ENCODE measurements around the gene RTF1. TPM values are rescaled to one million over a fixed set of nuclear protein-coding genes. Genes with fewer than 3 reads are reported as not detected.

Gene RTF1
- polyA plus RNA-seq, 3 donors from 2014 or later, result 11.2 to 35.7 (median 23.4) TPM

DNA sequence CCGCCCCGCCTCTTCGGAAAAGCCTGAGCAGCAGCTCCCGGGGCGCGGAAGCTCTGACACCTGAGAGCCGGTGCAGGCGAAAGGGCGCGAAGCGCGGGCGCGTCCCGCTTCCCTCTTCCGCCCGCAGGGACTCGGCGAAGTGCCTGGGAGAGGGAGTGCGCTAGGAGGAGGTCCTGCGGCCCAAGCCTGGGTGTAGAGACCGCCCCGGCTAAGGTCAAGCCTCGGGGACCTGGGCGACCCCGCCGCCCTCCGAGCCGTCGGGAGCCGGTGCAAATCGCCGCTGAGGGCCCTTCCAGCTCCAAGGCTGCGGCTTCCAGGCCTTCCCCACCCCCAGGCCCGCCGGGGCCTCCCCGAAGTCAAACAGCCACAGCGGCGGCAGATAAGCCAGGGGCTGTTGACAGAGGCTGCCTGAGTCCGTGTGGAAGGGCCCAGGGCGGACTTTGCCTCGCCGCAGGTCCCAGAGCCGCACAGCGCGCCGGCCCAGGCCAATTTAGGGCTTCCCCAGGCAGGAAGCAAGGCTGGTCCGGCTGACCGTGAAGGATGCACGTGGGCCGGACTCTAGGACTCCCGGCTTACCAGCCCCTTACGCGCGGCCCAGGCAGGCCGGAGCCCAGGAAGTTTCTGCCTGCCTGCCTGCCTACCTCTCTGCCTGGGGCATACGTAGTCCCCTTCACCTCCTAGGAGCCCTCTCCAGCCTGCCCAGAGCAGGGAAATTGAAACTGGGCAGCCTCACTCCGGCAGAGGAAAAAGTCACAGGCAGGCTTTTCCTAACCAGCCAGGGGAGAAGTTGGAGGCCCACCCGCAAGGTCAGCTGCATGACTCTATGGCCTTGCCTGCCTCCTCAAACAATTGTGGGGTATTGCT lies 79.1 kb downstream of the RTF1 start:
- Mint-ChIP-seq H3K27me3 (ENCODE audit: low read depth in 3 of 3) (peaks cover 25 to 33% (median 28%) of the 10 kb centered on the region in 3 donors), H3K27ac (no peak overlapping the region), H3K4me1 (peaks cover 8 to 10% of the 10 kb centered on the region in 2 donors), H3K9me3 (peaks cover 0 to 2% (median 0%) of the 10 kb centered on the region in 6 donors), H3K36me3 (no peaks in the 10 kb centered on the region), H3K4me3 (peak overlapping the region in 2 of 5 donors; percentile 41 to 74)
- DNase-seq, result no peak

DNA sequence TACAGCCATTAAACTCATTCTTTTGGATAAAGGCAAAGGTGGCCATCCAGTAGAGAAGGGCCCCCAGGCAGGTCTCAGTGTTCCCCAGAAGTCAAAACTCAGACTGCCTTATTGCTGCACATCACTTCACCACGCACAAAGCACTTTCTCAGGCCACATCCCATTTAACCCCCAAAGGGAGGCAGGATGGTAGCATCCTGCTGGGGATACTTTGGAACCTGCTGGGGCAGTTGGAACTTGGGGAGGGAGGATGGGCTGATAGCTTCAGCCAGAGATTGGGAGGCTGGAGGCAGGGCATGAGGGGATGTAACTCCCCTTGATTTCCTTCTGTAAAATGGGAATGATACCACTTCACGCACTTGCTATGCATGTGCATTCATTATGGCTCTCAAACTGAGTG lies 81.8 kb downstream of the RTF1 start:
- Mint-ChIP-seq H3K36me3 (no peaks in the 10 kb centered on the region), H3K4me3 (peak overlapping the region in 1 of 5 donors; percentile 9)

DNA sequence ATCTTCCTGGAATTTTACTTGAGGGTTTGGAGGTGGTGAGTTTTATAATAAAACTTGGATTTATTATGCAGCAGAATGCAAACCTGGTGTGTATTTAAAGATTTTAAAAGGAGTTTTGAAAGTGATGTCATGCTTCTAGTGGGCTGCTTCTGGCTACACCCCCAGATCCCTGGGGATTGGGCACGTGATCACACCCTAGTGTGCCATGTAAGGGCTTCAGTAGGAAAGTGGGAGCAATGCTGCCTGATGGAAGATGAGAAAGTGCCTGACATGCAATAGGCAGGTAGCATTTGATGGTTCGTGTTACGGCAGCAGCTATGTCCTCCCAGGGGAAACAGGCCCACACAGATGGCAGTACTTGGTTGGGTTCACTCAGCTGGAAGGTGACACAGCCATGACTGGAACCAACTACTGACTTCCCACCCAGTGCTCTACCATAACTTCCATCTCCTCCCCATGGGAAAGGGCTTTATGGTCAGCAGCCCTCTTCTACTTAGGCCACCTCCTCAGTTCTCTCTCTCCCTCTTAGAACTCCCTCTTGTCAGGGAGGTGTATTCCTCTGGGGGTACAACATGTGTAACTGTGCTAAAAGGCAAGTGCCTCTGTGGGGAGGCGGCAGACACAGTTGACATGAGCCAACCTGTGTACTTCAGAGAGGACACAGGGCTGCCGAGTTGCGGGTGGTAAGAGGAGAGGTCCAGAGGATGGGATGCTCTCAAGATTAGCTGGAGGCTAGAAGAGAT lies 82.4 kb downstream of the RTF1 start:
- Mint-ChIP-seq H3K36me3 (no peaks in the 10 kb centered on the region), H3K27me3 (ENCODE audit: low read depth in 3 of 3) (peaks cover 15 to 34% (median 27%) of the 10 kb centered on the region in 3 donors), H3K9me3 (peaks cover 0 to 2% (median 0%) of the 10 kb centered on the region in 6 donors), H3K4me3 (peak overlapping the region in 1 of 5 donors; percentile 18), H3K27ac (no peak overlapping the region), H3K4me1 (peaks cover 21 to 26% of the 10 kb centered on the region in 2 donors)
- no peak for DNase-seq

More for the DNA sequence above, 81.8 kb downstream of the RTF1 start:
- Mint-ChIP-seq H3K4me1 (peaks cover 21 to 25% of the 10 kb centered on the region in 2 donors), H3K27ac (no peak overlapping the region), H3K9me3 (peaks cover 0 to 2% (median 0%) of the 10 kb centered on the region in 6 donors), H3K27me3 (ENCODE audit: low read depth in 3 of 3) (peaks cover 15 to 34% (median 27%) of the 10 kb centered on the region in 3 donors)
- no peak for DNase-seq

GRCh38 chr15:41501191-41501917 lies 84.5 kb downstream of the RTF1 start:
- Mint-ChIP-seq H3K9me3 (no peaks in the 10 kb centered on the region), H3K27me3 (ENCODE audit: low read depth in 3 of 3) (peaks cover 15 to 33% (median 25%) of the 10 kb centered on the region in 3 donors), H3K4me3 (peak overlapping the region; percentile 71 to 81 (median 78)), H3K4me1 (peaks cover 18 to 26% of the 10 kb centered on the region in 2 donors), H3K27ac (no peak overlapping the region), H3K36me3 (no peaks in the 10 kb centered on the region)
- DNase-seq, result no peak

DNA sequence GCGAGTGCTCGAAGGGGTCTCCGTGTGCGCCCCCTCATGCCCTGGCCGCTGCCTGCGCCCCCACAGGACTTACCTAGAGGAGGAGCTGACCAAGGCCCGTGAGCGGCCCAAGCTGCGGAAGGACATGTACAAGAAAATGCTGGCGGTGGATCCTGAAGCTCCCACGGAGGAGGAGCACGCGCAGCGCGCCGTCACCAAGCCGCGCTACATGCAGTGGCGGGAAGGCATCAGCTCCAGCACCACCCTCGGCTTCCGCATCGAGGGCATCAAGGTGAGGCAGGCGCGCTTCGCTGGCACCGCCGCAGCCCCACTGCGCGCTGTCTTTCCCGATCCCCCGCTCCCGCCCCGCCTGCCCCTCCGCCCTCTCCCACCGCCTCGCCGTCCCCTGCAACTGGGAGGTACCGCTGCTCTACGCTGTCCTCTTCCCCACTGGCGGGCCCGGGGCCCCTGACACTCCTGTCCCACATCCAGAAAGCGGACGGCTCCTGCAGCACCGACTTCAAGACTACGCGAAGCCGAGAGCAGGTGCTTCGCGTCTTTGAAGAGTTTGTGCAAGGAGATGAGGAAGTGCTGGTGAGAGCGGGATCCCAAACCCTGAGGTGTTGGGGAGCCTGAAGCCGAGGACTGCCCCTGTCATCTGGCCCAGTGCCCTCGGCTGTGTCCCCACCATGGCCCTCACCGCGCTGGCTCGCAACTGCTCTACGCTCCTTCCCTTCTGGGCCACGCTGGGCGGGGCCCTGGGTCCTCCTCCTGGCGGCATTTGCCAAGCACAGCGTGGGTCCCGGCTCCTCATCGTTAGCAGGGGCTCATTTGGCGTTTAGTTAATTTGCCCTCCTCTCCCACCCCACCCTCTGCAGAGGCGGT lies 85.3 kb downstream of the RTF1 start:
- Mint-ChIP-seq H3K9me3 (no peaks in the 10 kb centered on the region), H3K27ac (no peak overlapping the region), H3K36me3 (no peaks in the 10 kb centered on the region), H3K4me3 (peak overlapping the region; percentile 62 to 81 (median 71)), H3K4me1 (peaks cover 18 to 26% of the 10 kb centered on the region in 2 donors), H3K27me3 (ENCODE audit: low read depth in 3 of 3) (peaks cover 11 to 31% (median 22%) of the 10 kb centered on the region in 3 donors)
- DNase-seq, result no peak

GRCh38 chr15:41502795-41503668 lies 86.1 kb downstream of the RTF1 start:
- H3K4me1 Mint-ChIP-seq, result peaks cover 18 to 26% of the 10 kb centered on the region in 2 donors
- H3K27ac Mint-ChIP-seq, result no peak overlapping the region
- peaks cover 11 to 23% (median 23%) of the 10 kb centered on the region in 3 donors for H3K27me3 Mint-ChIP-seq (ENCODE audit: low read depth in 3 of 3)

DNA sequence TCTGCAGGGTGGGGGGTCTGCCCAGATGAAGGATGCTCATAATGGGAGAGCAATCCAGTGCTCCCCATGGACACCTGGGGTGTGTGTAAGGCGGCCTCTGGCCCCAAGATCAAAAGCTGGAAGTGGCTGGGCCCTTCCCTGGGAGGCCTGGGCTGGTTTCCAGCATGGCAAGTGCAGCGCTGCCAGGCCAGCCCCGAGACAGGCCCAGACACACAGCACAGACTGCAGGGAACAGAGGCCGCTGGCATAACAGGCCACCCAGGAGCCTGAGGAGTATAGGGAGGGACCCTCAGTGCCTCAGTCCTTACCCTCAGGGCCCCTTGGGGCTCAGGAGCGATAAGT lies 86.7 kb downstream of the RTF1 start:
- Mint-ChIP-seq H3K36me3 (no peaks in the 10 kb centered on the region), H3K27me3 (ENCODE audit: low read depth in 3 of 3) (peaks cover 11 to 20% (median 19%) of the 10 kb centered on the region in 3 donors), H3K9me3 (no peaks in the 10 kb centered on the region), H3K4me1 (peaks cover 18 to 26% of the 10 kb centered on the region in 2 donors), H3K27ac (no peak overlapping the region), H3K4me3 (peak overlapping the region; percentile 47 to 81 (median 71))
- no peak for DNase-seq

More at GRCh38 chr15:41502795-41503668, 86.1 kb downstream of the RTF1 start:
- DNase-seq, result no peak
- no peaks in the 10 kb centered on the region for H3K9me3 Mint-ChIP-seq
- H3K36me3 Mint-ChIP-seq, result no peaks in the 10 kb centered on the region
- peak overlapping the region; percentile 62 to 81 (median 71) for H3K4me3 Mint-ChIP-seq

DNA sequence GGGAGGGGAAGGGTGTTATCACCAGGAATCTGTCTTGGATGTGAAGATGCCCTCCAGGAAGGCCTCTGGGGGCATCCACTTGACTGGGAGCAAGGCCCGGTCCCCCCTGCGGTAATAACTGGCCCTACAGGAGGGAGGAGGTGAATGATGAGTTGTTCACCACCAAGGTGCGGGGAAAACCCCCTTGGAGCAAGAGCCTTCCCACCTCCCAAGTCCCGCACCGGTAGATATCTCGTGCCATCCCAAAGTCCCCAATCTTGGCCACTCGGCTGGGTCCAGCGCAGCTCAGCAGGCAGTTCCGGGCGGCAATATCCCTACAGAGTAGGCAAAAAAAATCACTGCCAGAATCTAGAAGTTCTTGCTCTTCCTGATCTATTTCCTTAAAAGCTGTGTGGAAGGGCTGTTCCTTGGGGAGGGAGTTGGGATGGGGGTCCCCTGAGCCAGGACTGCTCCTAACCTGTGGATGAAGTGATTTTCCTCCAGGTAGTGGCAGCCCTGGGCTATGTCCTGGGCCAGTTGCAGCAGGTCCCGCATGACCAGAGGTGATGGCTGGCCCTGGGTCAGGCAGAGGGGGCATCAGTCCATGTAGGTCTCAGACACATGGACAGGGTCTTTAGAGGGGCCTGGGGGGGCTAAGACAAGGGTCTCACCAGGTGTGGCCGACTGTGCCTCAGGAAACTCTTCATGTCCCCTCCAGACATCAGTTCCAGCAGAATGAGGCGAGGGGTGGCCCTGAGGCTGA lies 88.0 kb downstream of the RTF1 start:
- DNase-seq, result no peak
- Mint-ChIP-seq H3K4me3 (no peak overlapping the region), H3K27me3 (ENCODE audit: low read depth in 3 of 3) (peaks cover 11 to 14% (median 12%) of the 10 kb centered on the region in 3 donors), H3K27ac (no peak overlapping the region), H3K4me1 (peaks cover 18 to 26% of the 10 kb centered on the region in 2 donors), H3K9me3 (no peaks in the 10 kb centered on the region), H3K36me3 (no peaks in the 10 kb centered on the region)

DNA sequence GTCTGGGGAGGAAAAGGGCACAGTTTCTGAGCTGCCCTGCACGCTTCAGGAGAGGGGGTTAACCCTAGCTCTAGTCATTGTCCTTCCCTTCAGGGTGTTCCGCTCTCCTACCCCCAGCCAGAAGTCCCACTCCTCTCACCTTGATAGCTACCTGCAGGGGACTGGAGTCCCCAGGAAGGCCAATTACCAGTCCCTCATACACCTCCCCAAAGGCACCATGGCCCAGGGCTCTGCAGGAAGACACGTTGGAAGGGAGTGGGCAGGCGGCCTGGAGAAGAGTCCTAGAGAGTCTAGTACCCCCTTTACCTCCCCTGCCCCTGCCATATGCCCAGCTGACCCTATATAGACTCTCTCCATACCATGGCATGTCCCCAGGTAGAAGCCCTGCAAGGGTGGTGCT lies 88.9 kb downstream of the RTF1 start:
- Mint-ChIP-seq H3K9me3 (no peaks in the 10 kb centered on the region), H3K27me3 (ENCODE audit: low read depth in 3 of 3) (peaks cover 10 to 16% (median 11%) of the 10 kb centered on the region in 3 donors), H3K4me3 (no peak overlapping the region), H3K4me1 (peaks cover 18 to 26% of the 10 kb centered on the region in 2 donors), H3K36me3 (no peaks in the 10 kb centered on the region), H3K27ac (no peak overlapping the region)
- no peak for DNase-seq

- Mint-ChIP-seq H3K36me3 (no peaks in the 10 kb centered on the region), H3K4me3 (no peak overlapping the region), H3K4me1 (peaks cover 11 to 16% of the 10 kb centered on the region in 2 donors), H3K9me3 (no peaks in the 10 kb centered on the region), H3K27me3 (ENCODE audit: low read depth in 3 of 3) (peaks cover 6 to 11% (median 6%) of the 10 kb centered on the region in 3 donors), H3K27ac (no peak overlapping the region)
- no peak for DNase-seq
These were observed 90.0 kb downstream of the RTF1 start for GRCh38 chr15:41506796-41507341.

DNA sequence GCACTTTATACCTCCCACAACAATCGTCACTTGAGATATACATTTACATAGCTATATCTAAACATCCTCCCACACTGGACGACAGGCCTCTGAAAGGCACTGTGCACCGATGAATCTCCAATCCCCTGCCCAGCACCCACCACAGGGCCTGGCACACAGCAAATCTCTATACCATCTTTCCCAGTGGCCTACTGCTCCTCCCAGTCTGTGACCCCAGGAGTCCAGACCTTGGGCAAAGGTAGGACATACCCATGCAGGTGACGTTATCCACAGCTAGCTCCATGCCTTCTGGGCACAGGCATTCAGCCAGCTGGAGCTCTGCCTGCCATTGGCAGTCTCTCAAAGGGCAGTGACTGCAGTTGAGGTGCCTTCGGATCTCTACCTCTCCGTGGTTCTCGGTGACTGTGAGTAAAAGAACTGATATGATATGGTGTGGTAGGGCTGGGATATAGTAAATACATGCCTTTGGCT lies 91.0 kb downstream of the RTF1 start:
- H3K27ac Mint-ChIP-seq, result no peak overlapping the region
- H3K4me3 Mint-ChIP-seq, result no peak overlapping the region
- peaks cover 14 to 17% of the 10 kb centered on the region in 2 donors for H3K4me1 Mint-ChIP-seq
- peaks cover 3 to 14% (median 7%) of the 10 kb centered on the region in 3 donors for H3K27me3 Mint-ChIP-seq (ENCODE audit: low read depth in 3 of 3)
- DNase-seq, result no peak
- no peaks in the 10 kb centered on the region for H3K9me3 Mint-ChIP-seq
- H3K36me3 Mint-ChIP-seq, result no peaks in the 10 kb centered on the region
